Osteoblast (primary cell): ENCODE data around the gene TBX4. TPM values are rescaled to one million over a fixed set of nuclear protein-coding genes. Genes with fewer than 3 reads are reported as not detected.

Source experiments
- DNase-seq: peaks from one replicate; pipeline ENCODE4 v3.0.0; 2011; ENCODE audit warnings: low spot score, mixed read lengths; ENCODE audit not compliant: insufficient read length; ENCODE audit errors: missing footprints
- H2AFZ ChIP-seq: 2 replicates; pipeline ENCODE4 v1.6.0; 2011; ENCODE audit warnings: mild to moderate bottlenecking, low read length
- H3K27ac ChIP-seq: 2 replicates; pipeline ENCODE4 v1.5.1; 2011; ENCODE audit warnings: mild to moderate bottlenecking, low read depth, low read length, moderate library complexity
- H3K27me3 ChIP-seq: 2 replicates; pipeline ENCODE4 v1.6.0; 2012; ENCODE audit warnings: mild to moderate bottlenecking, control low read depth, inconsistent platforms, low read length, moderate library complexity; ENCODE audit not compliant: insufficient read depth
- H3K36me3 ChIP-seq: 2 replicates; pipeline ENCODE4 v1.5.1; 2011; ENCODE audit warnings: mild to moderate bottlenecking, low read length, control low read depth, moderate library complexity; ENCODE audit not compliant: insufficient read depth
- H3K4me1 ChIP-seq: 2 replicates; pipeline ENCODE4 v1.5.1; 2011; ENCODE audit warnings: mild to moderate bottlenecking, low read length, control low read depth, moderate library complexity; ENCODE audit not compliant: insufficient read depth
- H3K4me2 ChIP-seq: 2 replicates; pipeline ENCODE4 v1.6.0; 2011; ENCODE audit warnings: mild to moderate bottlenecking, low read length; ENCODE audit not compliant: insufficient read depth
- H3K4me3 ChIP-seq: fragments of 200-600 bp; sonication (generic); 3 replicates; pipeline ENCODE4 v1.5.1; 2012; ENCODE audit warnings: mild to moderate bottlenecking, low read length, inconsistent platforms; ENCODE audit not compliant: insufficient read depth
- H3K79me2 ChIP-seq: 2 replicates; pipeline ENCODE4 v1.6.0; 2012; ENCODE audit warnings: mild to moderate bottlenecking, low read length, control low read depth, inconsistent platforms; ENCODE audit not compliant: insufficient read depth
- H3K9me3 ChIP-seq: 2 replicates; pipeline ENCODE4 v1.5.1; 2011; ENCODE audit warnings: low read depth, low read length, control low read depth
- H4K20me1 ChIP-seq: 2 replicates; pipeline ENCODE4 v1.6.0; 2012; ENCODE audit warnings: mild to moderate bottlenecking, low read length, control low read depth; ENCODE audit not compliant: insufficient read depth
- CTCF ChIP-seq: IDR thresholded peaks from 2 replicates; pipeline ENCODE4 v1.5.1; 2011; ENCODE audit warnings: mild to moderate bottlenecking, low read depth, low read length, moderate library complexity; ENCODE audit errors: extremely low read depth
- total RNA-seq: library from RNA; depleted of rRNA; stranded (reverse); fragments of >200 nt; gene quantifications from 2 replicates; pipeline ENCODE4 v1.2.3, GENCODE V29; 2012

Gene TBX4
- total RNA-seq, 1 donor: not detected

GRCh38 chr17:61469949-61470348 lies 17.7 kb downstream of the TBX4 start:
- H3K36me3 ChIP-seq: no peaks in the 10 kb centered on the region
- no peak overlapping the region for H3K4me2 ChIP-seq
- no peaks in the 10 kb centered on the region for H3K79me2 ChIP-seq
- no peaks in the 10 kb centered on the region for H3K9me3 ChIP-seq
- H3K27ac ChIP-seq: no peak overlapping the region
- TF ChIP-seq CTCF: no peak
- peaks cover under 1% of the 10 kb centered on the region for H3K27me3 ChIP-seq
- no peak overlapping the region for H3K4me3 ChIP-seq
- peaks cover 2% of the 10 kb centered on the region for H3K4me1 ChIP-seq
- H4K20me1 ChIP-seq: no peaks in the 10 kb centered on the region
- H2AFZ ChIP-seq: no peak overlapping the region
- DNase-seq: no peak

GRCh38 chr17:61470530-61471136 lies 18.4 kb downstream of the TBX4 start:
- Histone ChIP-seq H3K79me2 (no peaks in the 10 kb centered on the region), H3K9me3 (no peaks in the 10 kb centered on the region), H3K4me2 (no peak overlapping the region), H3K27me3 (peaks cover 3% of the 10 kb centered on the region), H3K36me3 (no peaks in the 10 kb centered on the region), H4K20me1 (no peaks in the 10 kb centered on the region), H3K27ac (no peak overlapping the region), H3K4me1 (peaks cover 2% of the 10 kb centered on the region), H3K4me3 (no peak overlapping the region), H2AFZ (no peak overlapping the region)
- TF ChIP-seq CTCF: no peak
- peak; percentile 80 for DNase-seq

- Histone ChIP-seq H3K79me2 (no peaks in the 10 kb centered on the region), H3K4me1 (peaks cover 3% of the 10 kb centered on the region), H3K4me3 (no peak overlapping the region), H3K27me3 (peaks cover 3% of the 10 kb centered on the region), H3K4me2 (no peak overlapping the region), H2AFZ (no peak overlapping the region), H3K36me3 (no peaks in the 10 kb centered on the region), H3K27ac (no peak overlapping the region), H4K20me1 (no peaks in the 10 kb centered on the region), H3K9me3 (no peaks in the 10 kb centered on the region)
- no peak for TF ChIP-seq CTCF
- DNase-seq: no peak
Measured at GRCh38 chr17:61474235-61474927, 22.2 kb downstream of the TBX4 start.

- no peaks in the 10 kb centered on the region for H3K36me3 ChIP-seq
- no peak for TF ChIP-seq CTCF
- H3K27ac ChIP-seq: no peak overlapping the region
- H3K4me1 ChIP-seq: peaks cover 3% of the 10 kb centered on the region
- H3K27me3 ChIP-seq: peaks cover 3% of the 10 kb centered on the region
- no peaks in the 10 kb centered on the region for H3K9me3 ChIP-seq
- H4K20me1 ChIP-seq: no peaks in the 10 kb centered on the region
- no peaks in the 10 kb centered on the region for H3K79me2 ChIP-seq
- H3K4me3 ChIP-seq: no peak overlapping the region
- H3K4me2 ChIP-seq: no peak overlapping the region
- H2AFZ ChIP-seq: no peak overlapping the region
- DNase-seq: no peak
Measured at GRCh38 chr17:61474934-61475333, 22.7 kb downstream of the TBX4 start.
